Calu3 (cell line): ENCODE data around the gene PAPSS1. TPM values are rescaled to one million over a fixed set of nuclear protein-coding genes. Genes with fewer than 3 reads are reported as not detected.

Experiments
- BruUV-seq: library from RNA; stranded (reverse); fragments of 400-500 nt; replicated peaks from 2 replicates; lab custom pipeline; 2021; lab: Mats Ljungman, UMichigan
- CTCF ChIA-PET: fragments of 300-600 bp; sonication (Branson Sonifier 250); formaldehyde crosslinking; loops from one replicate; lab custom pipeline; 2022; ENCODE audit warnings: antibody characterized with exemption; lab: Charles Lee
- DNase-seq: peaks from one replicate; pipeline ENCODE4 v3.0.0; 2022
- H3K27ac Mint-ChIP-seq: one replicate; pipeline ENCODE4 v1.8.0; 2022; ENCODE audit warnings: mixed read lengths; ENCODE audit not compliant: unreplicated experiment
- H3K27me3 Mint-ChIP-seq: one replicate; pipeline ENCODE4 v1.8.0; 2022; ENCODE audit warnings: mixed read lengths; ENCODE audit not compliant: unreplicated experiment
- H3K36me3 Mint-ChIP-seq: one replicate; pipeline ENCODE4 v1.8.0; 2022; ENCODE audit warnings: mild to moderate bottlenecking, moderate library complexity, mixed read lengths; ENCODE audit not compliant: insufficient read depth, unreplicated experiment
- H3K4me1 Mint-ChIP-seq: one replicate; pipeline ENCODE4 v1.8.0; 2022; ENCODE audit warnings: mild to moderate bottlenecking, low read depth, mixed read lengths; ENCODE audit not compliant: unreplicated experiment
- H3K4me3 Mint-ChIP-seq: one replicate; pipeline ENCODE4 v1.8.0; 2022; ENCODE audit warnings: mild to moderate bottlenecking, low read depth, moderate library complexity, mixed read lengths; ENCODE audit not compliant: unreplicated experiment
- H3K9me3 Mint-ChIP-seq: one replicate; pipeline ENCODE4 v1.8.0; 2022; ENCODE audit warnings: low read depth, mixed read lengths; ENCODE audit not compliant: unreplicated experiment
- intact Hi-C: fragments of 100-400 bp; cut with micrococcal nuclease; formaldehyde crosslinking; loops from one replicate; pipeline ENCODE4 v1.10.0; 2022; ENCODE audit not compliant: unreplicated experiment
- total RNA-seq: library from RNA; stranded (reverse); gene quantifications from 2 replicates; pipeline ENCODE4 v1.2.3, GENCODE V29; 2022
- TF ChIP-seq, protein P1 (sequence below): fragments of 200-600 bp; IDR thresholded peaks from one replicate; pipeline ENCODE4 v1.8.0; 2022; ENCODE audit warnings: antibody characterized with exemption; ENCODE audit not compliant: unreplicated experiment

The PAPSS1 gene
- total RNA-seq, 1 experiment from 2014 or later, result 41.6 TPM

DNA sequence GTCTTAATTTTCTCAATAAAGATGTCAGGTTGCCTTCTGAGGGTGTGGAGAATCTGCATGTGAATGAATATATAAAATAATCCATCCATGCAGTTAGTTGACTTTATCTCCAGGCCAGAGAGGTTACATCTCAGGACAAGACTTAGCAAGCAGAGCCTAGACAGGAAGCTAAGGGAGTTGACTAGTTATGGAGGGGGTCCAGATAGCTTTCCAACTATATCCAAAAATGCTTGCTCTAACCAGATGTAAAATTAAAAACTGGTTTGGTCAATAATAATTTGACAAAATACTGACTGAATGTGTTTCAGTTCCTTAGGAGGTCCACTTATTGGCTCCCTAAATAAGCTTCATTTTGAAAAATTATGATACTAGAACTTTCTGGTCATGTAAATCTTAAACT is 101.4 kb downstream of the PAPSS1 start:
- Mint-ChIP-seq H3K27me3 (no peaks in the 10 kb centered on the region), H3K27ac (no peak overlapping the region), H3K9me3 (peaks cover 2% of the 10 kb centered on the region), H3K4me3 (no peak overlapping the region), H3K4me1 (peaks cover 36% of the 10 kb centered on the region), H3K36me3 (no peaks in the 10 kb centered on the region)
- no TSS peak for BruUV-seq
- intact Hi-C loops, result no loop called here
- CTCF ChIA-PET, result no interaction called here
- no peak for DNase-seq
- TF ChIP-seq, protein P1, sequence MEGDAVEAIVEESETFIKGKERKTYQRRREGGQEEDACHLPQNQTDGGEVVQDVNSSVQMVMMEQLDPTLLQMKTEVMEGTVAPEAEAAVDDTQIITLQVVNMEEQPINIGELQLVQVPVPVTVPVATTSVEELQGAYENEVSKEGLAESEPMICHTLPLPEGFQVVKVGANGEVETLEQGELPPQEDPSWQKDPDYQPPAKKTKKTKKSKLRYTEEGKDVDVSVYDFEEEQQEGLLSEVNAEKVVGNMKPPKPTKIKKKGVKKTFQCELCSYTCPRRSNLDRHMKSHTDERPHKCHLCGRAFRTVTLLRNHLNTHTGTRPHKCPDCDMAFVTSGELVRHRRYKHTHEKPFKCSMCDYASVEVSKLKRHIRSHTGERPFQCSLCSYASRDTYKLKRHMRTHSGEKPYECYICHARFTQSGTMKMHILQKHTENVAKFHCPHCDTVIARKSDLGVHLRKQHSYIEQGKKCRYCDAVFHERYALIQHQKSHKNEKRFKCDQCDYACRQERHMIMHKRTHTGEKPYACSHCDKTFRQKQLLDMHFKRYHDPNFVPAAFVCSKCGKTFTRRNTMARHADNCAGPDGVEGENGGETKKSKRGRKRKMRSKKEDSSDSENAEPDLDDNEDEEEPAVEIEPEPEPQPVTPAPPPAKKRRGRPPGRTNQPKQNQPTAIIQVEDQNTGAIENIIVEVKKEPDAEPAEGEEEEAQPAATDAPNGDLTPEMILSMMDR, result no peak

DNA sequence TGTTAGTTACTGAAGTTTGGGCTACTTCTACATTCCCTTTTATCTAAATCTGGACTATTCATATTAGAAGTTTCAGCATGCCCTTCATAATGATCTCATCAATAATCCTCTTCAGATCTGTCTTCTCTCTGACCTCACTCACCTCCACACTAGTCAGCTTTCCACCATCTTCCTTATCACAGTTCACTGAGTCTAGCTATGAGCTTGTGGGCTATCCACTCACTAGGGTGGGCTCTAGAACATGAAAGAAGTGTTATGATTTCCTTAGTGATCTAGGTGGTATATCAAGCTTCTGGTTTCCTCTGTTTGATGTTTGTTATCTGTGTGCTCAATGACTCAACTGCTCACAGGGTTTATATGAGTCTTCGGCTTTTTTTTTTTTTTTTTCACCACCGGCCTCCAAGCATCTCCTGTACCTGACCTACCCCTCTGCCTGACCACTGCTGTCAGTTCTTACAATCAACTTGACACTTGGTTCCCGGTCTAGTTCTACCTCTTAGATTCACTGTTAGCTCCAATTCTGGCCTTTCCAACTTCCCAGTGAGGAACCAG is 103.1 kb downstream of the PAPSS1 start:
- CTCF ChIA-PET, result interaction anchor here (0.6 to 0.7 kb wide), 3 partner anchors 24 to 523 kb away, joined by 3 read pairs; no protein-coding TSS in a partner anchor
- Mint-ChIP-seq H3K9me3 (peaks cover 2% of the 10 kb centered on the region), H3K27me3 (no peaks in the 10 kb centered on the region), H3K27ac (no peak overlapping the region), H3K4me1 (peaks cover 36% of the 10 kb centered on the region), H3K36me3 (no peaks in the 10 kb centered on the region), H3K4me3 (no peak overlapping the region)
- DNase-seq, result no peak
- intact Hi-C loops, result no loop called here
- TF ChIP-seq, protein P1, result no peak
- no TSS peak for BruUV-seq

DNA sequence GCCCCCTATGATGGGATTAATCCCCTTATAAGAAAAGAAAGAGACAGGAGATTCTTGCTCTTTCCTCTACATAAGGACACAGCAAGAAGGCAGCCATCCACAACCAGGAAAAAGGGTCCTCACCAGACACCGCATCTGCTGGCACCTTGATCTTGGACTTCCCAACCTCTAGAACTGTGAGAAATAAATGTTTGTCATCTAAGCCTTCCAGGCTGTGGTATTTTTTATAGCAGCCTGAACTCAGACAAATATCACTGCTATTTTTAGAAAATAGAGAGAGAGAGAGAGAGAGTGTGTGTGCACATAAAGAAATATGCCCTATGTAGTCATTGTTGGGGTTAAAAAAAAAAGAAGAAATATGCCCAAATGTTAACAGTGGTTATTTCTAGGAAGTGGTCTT is 104.2 kb downstream of the PAPSS1 start:
- TF ChIP-seq, protein P1, result no peak
- no peaks in the 10 kb centered on the region for H3K27me3 Mint-ChIP-seq
- no TSS peak for BruUV-seq
- no peak overlapping the region for H3K27ac Mint-ChIP-seq
- peaks cover 2% of the 10 kb centered on the region for H3K9me3 Mint-ChIP-seq
- H3K36me3 Mint-ChIP-seq, result peaks cover 4% of the 10 kb centered on the region
- CTCF ChIA-PET, result no interaction called here
- no peak overlapping the region for H3K4me3 Mint-ChIP-seq
- peaks cover 36% of the 10 kb centered on the region for H3K4me1 Mint-ChIP-seq
- intact Hi-C loops, result no loop called here
- no peak for DNase-seq

DNA sequence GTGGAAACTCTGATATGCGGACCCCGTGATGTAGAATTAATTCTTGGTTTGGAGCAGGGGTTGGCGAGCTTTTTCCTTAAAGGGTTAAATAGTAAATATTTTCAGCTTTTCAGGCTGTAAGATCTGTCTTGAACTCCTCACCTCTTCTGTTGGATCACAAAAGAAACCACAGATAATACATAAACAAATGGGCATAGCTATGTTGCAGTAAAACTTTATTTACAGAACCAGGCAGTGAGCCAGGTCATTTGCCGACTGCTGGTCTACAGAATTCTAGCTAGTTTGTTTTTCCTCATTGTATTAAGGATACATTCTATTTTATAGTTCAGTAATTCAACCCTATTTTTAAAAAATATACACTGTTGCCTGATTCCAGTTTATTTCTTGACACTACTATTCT is 116.6 kb downstream of the PAPSS1 start:
- no peak for DNase-seq
- CTCF ChIA-PET, result no interaction called here
- H3K4me3 Mint-ChIP-seq, result no peak overlapping the region
- TF ChIP-seq, protein P1, result no peak
- H3K27ac Mint-ChIP-seq, result no peak overlapping the region
- no peaks in the 10 kb centered on the region for H3K4me1 Mint-ChIP-seq
- no peaks in the 10 kb centered on the region for H3K27me3 Mint-ChIP-seq
- no peaks in the 10 kb centered on the region for H3K9me3 Mint-ChIP-seq
- intact Hi-C loops, result no loop called here
- BruUV-seq, result no TSS peak
- H3K36me3 Mint-ChIP-seq, result no peaks in the 10 kb centered on the region
